T-cell (primary cell): Measurements from ENCODE around the gene ZNF106. TPM values are rescaled to one million over a fixed set of nuclear protein-coding genes. Genes with fewer than 3 reads are reported as not detected.

ENCODE experiments used
- ATAC-seq, 4 experiments: fragments of 200-7000 bp in 3 of 4; fragments of 150-1000 bp in 1 of 4; cut with Tn5 transposase; replicated peaks in 1 of 4; 1 replicate in 3 of 4; 2 replicates in 1 of 4; pipeline ENCODE4 v1.10.0; 2021; ENCODE audit warnings: moderate library complexity in 3 of 4, mild to moderate bottlenecking in 2 of 4, moderate number of reproducible peaks in 1 of 4
- CTCF ChIA-PET, 2 donors: fragments of 300-600 bp; sonication (Branson Sonifier 250); formaldehyde crosslinking; loops; one replicate each; lab custom pipeline; 2022; ENCODE audit warnings: antibody characterized with exemption in 2 of 2; lab: Charles Lee
- POLR2A ChIA-PET, 2 donors: fragments of 300-600 bp; sonication (Branson Sonifier 250); formaldehyde crosslinking; loops; one replicate each; lab custom pipeline; 2022; ENCODE audit warnings: antibody characterized with exemption in 2 of 2; lab: Charles Lee
- DNase-seq, 35 experiments: peaks; one replicate each; pipeline versions ENCODE4 v3.0.0 to v3.0.0-alpha.2; 2013 to 2023
- H3K27ac ChIP-seq: one replicate; pipeline ENCODE4 v1.5.1; 2013; ENCODE audit warnings: low read length
- H3K27me3 ChIP-seq, 2 experiments: replicated peaks in 1 of 2; 1 replicate in 1 of 2; 2 replicates in 1 of 2; pipeline versions ENCODE4 v1.6.1 to v1.7.0; 2013; ENCODE audit warnings: low read length in 1 of 2, mixed read lengths in 1 of 2; ENCODE audit not compliant: control insufficient read depth in 2 of 2, insufficient read depth in 2 of 2; ENCODE audit errors: extremely low read depth in 1 of 2
- H3K36me3 ChIP-seq, 2 donors: 1 replicate in 1 of 2; 2 replicates in 1 of 2; pipeline versions ENCODE4 v1.6.1 to v1.7.0; 2013; ENCODE audit warnings: low read length in 1 of 2; ENCODE audit not compliant: control insufficient read depth in 2 of 2, insufficient read depth in 1 of 2; ENCODE audit errors: extremely low read depth in 1 of 2
- H3K4me1 ChIP-seq, 2 experiments: 1 replicate in 1 of 2; 2 replicates in 1 of 2; pipeline versions ENCODE4 v1.6.1 to v1.7.0; 2013; ENCODE audit warnings: low read length in 2 of 2, mixed read lengths in 1 of 2; ENCODE audit not compliant: insufficient read depth in 2 of 2, control insufficient read depth in 1 of 2; ENCODE audit errors: extremely low read depth in 1 of 2
- H3K4me3 ChIP-seq, 2 donors: 1 replicate in 1 of 2; 2 replicates in 1 of 2; pipeline versions ENCODE4 v1.5.1 to v1.7.0; 2013; ENCODE audit warnings: mild to moderate bottlenecking in 2 of 2, low read length in 1 of 2, moderate library complexity in 1 of 2; ENCODE audit not compliant: control insufficient read depth in 1 of 2; ENCODE audit errors: extremely low read depth in 1 of 2
- H3K9me3 ChIP-seq: 2 replicates; pipeline ENCODE4 v1.7.0; 2013
- H3K27ac Mint-ChIP-seq, 2 donors: one replicate each; pipeline ENCODE4 v1.8.0; 2020 to 2021; ENCODE audit warnings: mild to moderate bottlenecking in 2 of 2, mixed read lengths in 2 of 2
- H3K27me3 Mint-ChIP-seq, 2 donors: one replicate each; pipeline ENCODE4 v1.8.0; 2021 to 2022; ENCODE audit warnings: mixed read lengths in 2 of 2
- H3K36me3 Mint-ChIP-seq: one replicate; pipeline ENCODE4 v1.8.0; 2021; ENCODE audit warnings: mixed read lengths
- H3K4me1 Mint-ChIP-seq, 3 donors: one replicate each; pipeline ENCODE4 v1.8.0; 2020 to 2022; ENCODE audit warnings: mixed read lengths in 3 of 3, mild to moderate bottlenecking in 1 of 3
- H3K4me3 Mint-ChIP-seq, 3 donors: one replicate each; pipeline ENCODE4 v1.8.0; 2020 to 2022; ENCODE audit warnings: mild to moderate bottlenecking in 3 of 3, mixed read lengths in 3 of 3, moderate library complexity in 3 of 3
- H3K9me3 Mint-ChIP-seq, 3 donors: one replicate each; pipeline ENCODE4 v1.8.0; 2020 to 2022; ENCODE audit warnings: mixed read lengths in 3 of 3
- WGBS: methylation state at CpG from one replicate; pipeline ENCODE4 v1.1.5; 2013; ENCODE audit warnings: missing lambda C conversion rate; ENCODE audit not compliant: insufficient coverage; 5-methylcytosine and 5-hydroxymethylcytosine counted together
- total RNA-seq, 35 experiments: library from RNA in 6 of 35; stranded (reverse) in 6 of 35; fragments of 120-200 nt in 1 of 35; gene quantifications; one replicate each; pipeline versions ENCODE4 v1.2.1 to v1.2.4 and lab custom pipeline; 2013 to 2026

ZNF106 gene
- total RNA-seq, 5 donors from 2014 or later (not counting 1 experiment from before 2014, with no cell fraction given): 33.1 to 41.1 (median 36.7) TPM

GRCh38 chr15:42490291-42490670 is 660 bp downstream of the ZNF106 start:
- ATAC-seq (no peak), DNase-seq (peak in 1 of 35 experiments; percentile 36)
- Mint-ChIP-seq H3K27me3 (no peaks in the 10 kb centered on the region), H3K4me1 (peaks cover 46 to 60% (median 46%) of the 10 kb centered on the region in 3 donors), H3K4me3 (peak overlapping the region; percentile 95 to 98 (median 96)), H3K9me3 (no peaks in the 10 kb centered on the region), H3K27ac (peak overlapping the region; percentile 97 to 98), H3K36me3 (peaks cover 2% of the 10 kb centered on the region)
- peak overlapping the region; percentile 89 for H3K27ac ChIP-seq
- H3K4me3 ChIP-seq: peak overlapping the region; percentile 93 to 100
- 1% methylated on average over 6 of the region's 11 CpGs for WGBS
- H3K27me3 ChIP-seq: no peaks in the 10 kb centered on the region
- ChIA-PET CTCF (interaction anchor here in 1 of 2 donors (0.6 kb wide), 1 partner anchor 115 kb away, joined by 3 read pairs; no protein-coding TSS in a partner anchor), POLR2A (interaction anchor here in 1 of 2 donors (0.8 kb wide), 1 partner anchor 1028 kb away, joined by 8 read pairs; no protein-coding TSS in a partner anchor)
- H3K4me1 ChIP-seq: peaks cover 24 to 35% of the 10 kb centered on the region in 2 experiments
- no peaks in the 10 kb centered on the region for H3K36me3 ChIP-seq
- H3K9me3 ChIP-seq: no peaks in the 10 kb centered on the region

GRCh38 chr15:42483677-42484076 is 7.3 kb downstream of the ZNF106 start:
- POLR2A ChIA-PET: interaction anchor here in 1 of 2 donors (0.5 kb wide), 1 partner anchor 11 kb away, joined by 4 read pairs; no protein-coding TSS in a partner anchor
- WGBS: no CpG with 5 or more reads among the region's 1 CpG

GRCh38 chr15:42482701-42483100 is 8.2 kb downstream of the ZNF106 start:
- Histone ChIP-seq H3K9me3 (no peaks in the 10 kb centered on the region), H3K36me3 (peaks cover 0 to 6% of the 10 kb centered on the region in 2 donors), H3K27me3 (no peaks in the 10 kb centered on the region), H3K4me1 (no peaks in the 10 kb centered on the region), H3K27ac (no peak overlapping the region), H3K4me3 (no peak overlapping the region)
- ChIA-PET CTCF (no interaction called here), POLR2A (interaction anchor here in 1 of 2 donors (0.6 kb wide), 1 partner anchor 92 kb away, joined by 9 read pairs; the partner anchor contains the start of gene STARD9)
- no peaks in the 10 kb centered on the region for H3K27me3 Mint-ChIP-seq
- no peak overlapping the region for H3K27ac Mint-ChIP-seq
- no peak overlapping the region for H3K4me3 Mint-ChIP-seq
- no peak for ATAC-seq
- no peak for DNase-seq
- WGBS: 98% methylated on average over 6 of the region's 6 CpGs
- H3K36me3 Mint-ChIP-seq: peaks cover 13% of the 10 kb centered on the region
- H3K9me3 Mint-ChIP-seq: peaks cover 0 to 5% (median 4%) of the 10 kb centered on the region in 3 donors
- H3K4me1 Mint-ChIP-seq: peaks cover 10 to 22% (median 11%) of the 10 kb centered on the region in 3 donors

More at GRCh38 chr15:42483677-42484076, 7.3 kb downstream of the ZNF106 start:
- Histone ChIP-seq H3K4me3 (no peak overlapping the region), H3K9me3 (no peaks in the 10 kb centered on the region), H3K27me3 (no peaks in the 10 kb centered on the region), H3K36me3 (peaks cover 0 to 6% of the 10 kb centered on the region in 2 donors), H3K4me1 (no peaks in the 10 kb centered on the region), H3K27ac (no peak overlapping the region)
- H3K4me3 Mint-ChIP-seq: no peak overlapping the region
- CTCF ChIA-PET: interaction anchor here in 1 of 2 donors (0.7 kb wide), 1 partner anchor 12 kb away, joined by 3 read pairs; no protein-coding TSS in a partner anchor
- H3K36me3 Mint-ChIP-seq: peaks cover 13% of the 10 kb centered on the region
- H3K9me3 Mint-ChIP-seq: peaks cover 0 to 5% (median 4%) of the 10 kb centered on the region in 3 donors
- no peak overlapping the region for H3K27ac Mint-ChIP-seq
- ATAC-seq: no peak
- DNase-seq: no peak
- no peaks in the 10 kb centered on the region for H3K27me3 Mint-ChIP-seq
- peaks cover 18 to 28% (median 20%) of the 10 kb centered on the region in 3 donors for H3K4me1 Mint-ChIP-seq

- ChIA-PET CTCF (interaction anchor here in 1 of 2 donors (0.5 kb wide), 2 partner anchors 22 to 607 kb away, joined by 3 read pairs; no protein-coding TSS in a partner anchor), POLR2A (interaction anchor here in 1 of 2 donors (0.6 kb wide), 1 partner anchor 1643 kb away, joined by 5 read pairs; no protein-coding TSS in a partner anchor)
- Histone ChIP-seq H3K27me3 (no peaks in the 10 kb centered on the region), H3K9me3 (no peaks in the 10 kb centered on the region), H3K27ac (no peak overlapping the region), H3K36me3 (peaks cover 3 to 16% of the 10 kb centered on the region in 2 donors), H3K4me3 (no peak overlapping the region), H3K4me1 (no peaks in the 10 kb centered on the region)
- H3K4me3 Mint-ChIP-seq: no peak overlapping the region
- H3K27ac Mint-ChIP-seq: peak overlapping the region in 1 of 2 donors; percentile 58
- no CpG with 5 or more reads among the region's 2 CpGs for WGBS
- no peaks in the 10 kb centered on the region for H3K27me3 Mint-ChIP-seq
- no peak for DNase-seq
- ATAC-seq: no peak
- H3K36me3 Mint-ChIP-seq: peaks cover 4% of the 10 kb centered on the region
- no peaks in the 10 kb centered on the region for H3K9me3 Mint-ChIP-seq
- peaks cover 7 to 21% (median 14%) of the 10 kb centered on the region in 3 donors for H3K4me1 Mint-ChIP-seq
These were observed 16.1 kb downstream of the ZNF106 start for GRCh38 chr15:42474827-42475226.

- H3K27ac Mint-ChIP-seq: no peak overlapping the region
These were observed 19.9 kb downstream of the ZNF106 start for GRCh38 chr15:42471002-42471401.

GRCh38 chr15:42465520-42466259 is 25.3 kb downstream of the ZNF106 start:
- Histone ChIP-seq H3K27me3 (no peaks in the 10 kb centered on the region), H3K9me3 (no peaks in the 10 kb centered on the region), H3K4me3 (no peak overlapping the region), H3K4me1 (no peaks in the 10 kb centered on the region), H3K27ac (no peak overlapping the region), H3K36me3 (peaks cover 0 to 38% of the 10 kb centered on the region in 2 donors)
- H3K27ac Mint-ChIP-seq: no peak overlapping the region
- peaks cover 13% of the 10 kb centered on the region for H3K36me3 Mint-ChIP-seq
- ChIA-PET POLR2A (interaction anchor here in 1 of 2 donors (0.6 kb wide), 1 partner anchor 113 kb away, joined by 5 read pairs; no protein-coding TSS in a partner anchor), CTCF (interaction anchor here in 1 of 2 donors (1.0 kb wide), 1 partner anchor 53 kb away, joined by 3 read pairs; no protein-coding TSS in a partner anchor)
- ATAC-seq (no peak), DNase-seq (no peak)
- 100% methylated on average over 1 of the region's 8 CpGs for WGBS
- H3K27me3 Mint-ChIP-seq: no peaks in the 10 kb centered on the region
- peaks cover 3 to 12% (median 8%) of the 10 kb centered on the region in 3 donors for H3K4me1 Mint-ChIP-seq
- no peak overlapping the region for H3K4me3 Mint-ChIP-seq
- no peaks in the 10 kb centered on the region for H3K9me3 Mint-ChIP-seq

More at GRCh38 chr15:42471002-42471401, 19.9 kb downstream of the ZNF106 start:
- Histone ChIP-seq H3K27ac (no peak overlapping the region), H3K4me1 (no peaks in the 10 kb centered on the region), H3K36me3 (peaks cover 3 to 20% of the 10 kb centered on the region in 2 donors), H3K4me3 (no peak overlapping the region), H3K27me3 (no peaks in the 10 kb centered on the region), H3K9me3 (no peaks in the 10 kb centered on the region)
- ATAC-seq (no peak), DNase-seq (no peak)
- H3K27me3 Mint-ChIP-seq: no peaks in the 10 kb centered on the region
- ChIA-PET POLR2A (no interaction called here), CTCF (no interaction called here)
- WGBS: 100% methylated on average over 3 of the region's 3 CpGs
- H3K9me3 Mint-ChIP-seq: no peaks in the 10 kb centered on the region
- H3K4me3 Mint-ChIP-seq: no peak overlapping the region
- peaks cover 4 to 14% (median 10%) of the 10 kb centered on the region in 3 donors for H3K4me1 Mint-ChIP-seq
- peaks cover 10% of the 10 kb centered on the region for H3K36me3 Mint-ChIP-seq
